ENCODE measurements around the gene MRPL40.
"Not testable (repeated sequence)": the region's sequence is repeated elsewhere in the genome, so short reads cannot be mapped to it uniquely, and the experiment has no call there.

Gene MRPL40

DNA sequence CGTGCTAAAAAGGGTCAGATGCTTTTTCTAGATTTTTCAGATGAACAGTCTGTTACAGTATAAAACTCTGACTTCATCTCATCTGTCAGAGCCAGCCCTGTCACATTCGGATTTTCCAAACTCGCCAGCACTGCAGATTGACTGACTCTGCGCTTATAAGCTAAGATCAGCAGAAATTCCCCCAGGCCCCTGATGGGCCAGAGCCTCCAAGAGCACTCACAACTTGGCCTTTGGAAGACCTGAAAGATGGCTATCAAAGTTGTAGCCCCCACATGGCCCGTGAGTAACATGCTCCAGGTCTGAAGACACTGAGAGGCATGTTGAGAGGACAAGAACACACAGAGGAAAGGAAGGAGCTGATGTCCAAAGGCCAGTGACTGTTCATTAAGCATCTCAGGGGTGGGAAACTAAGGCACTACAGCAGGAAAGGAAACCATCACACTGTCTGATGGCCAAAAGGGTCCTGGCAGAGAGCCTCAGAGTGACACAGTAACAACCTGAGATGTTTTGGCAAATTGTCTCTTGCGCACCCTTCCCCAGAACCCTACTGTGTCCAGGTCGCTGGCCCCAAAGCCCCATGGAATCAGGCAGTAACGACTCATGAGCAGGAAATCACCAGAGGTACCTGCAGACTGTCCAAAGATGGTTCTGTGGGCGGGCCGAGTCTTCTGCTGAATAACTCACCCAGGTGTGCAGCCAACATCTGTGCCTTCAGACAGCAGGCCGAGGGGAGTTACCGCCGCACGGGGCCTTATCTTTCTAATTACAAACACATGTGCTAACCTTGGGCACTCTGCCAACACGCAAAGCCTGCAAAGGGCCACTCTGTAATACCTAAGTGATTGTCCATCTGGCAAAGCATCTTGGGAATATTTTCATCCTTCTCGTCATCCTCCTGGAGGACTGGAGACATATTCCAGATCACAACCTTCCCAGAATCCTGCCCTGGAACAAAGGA, 24.4 kb upstream of the MRPL40 start:
- no peak for DNase-seq

- DNase-seq, result no peak
These were observed 21.2 kb upstream of the MRPL40 start for GRCh38 chr22:19410941-19411689.

DNA sequence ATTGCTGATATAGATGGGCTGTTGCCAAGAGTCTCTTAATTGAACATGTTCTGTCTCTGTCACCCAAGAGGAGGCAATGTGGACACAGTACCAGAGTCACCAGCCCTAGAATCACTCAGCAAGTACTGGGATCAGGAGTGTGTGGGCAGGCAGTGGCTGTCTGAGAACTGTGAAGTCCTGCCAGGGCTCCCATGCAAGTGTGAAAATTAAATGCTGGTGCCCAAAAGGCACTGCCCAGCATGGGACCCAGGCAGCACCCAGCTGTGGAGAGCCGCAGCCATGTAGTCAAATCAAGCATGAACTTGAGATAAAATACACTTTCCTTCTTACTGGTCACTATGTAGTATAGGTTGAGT, 20.7 kb upstream of the MRPL40 start:
- DNase-seq, result no peak

DNA sequence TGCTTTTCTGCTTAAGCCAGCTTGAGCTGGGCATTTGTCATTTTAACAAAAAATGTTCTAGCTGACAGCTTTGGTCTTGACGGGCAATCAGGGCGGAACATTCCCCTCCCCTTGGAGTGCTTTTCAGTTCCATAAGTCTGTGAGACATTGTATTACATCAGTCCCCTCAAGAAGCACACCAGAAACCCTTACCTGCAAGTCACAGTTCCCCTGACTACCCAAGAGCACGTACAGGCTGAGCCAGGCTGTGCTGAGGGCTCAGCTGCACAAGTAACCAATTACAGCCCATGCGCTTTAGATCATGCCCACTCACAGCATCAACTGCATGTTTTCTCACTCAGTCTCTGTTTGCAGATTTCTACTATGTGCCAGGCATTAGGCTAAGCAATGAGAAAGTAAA, 19.9 kb upstream of the MRPL40 start:
- no peak for DNase-seq

DNA sequence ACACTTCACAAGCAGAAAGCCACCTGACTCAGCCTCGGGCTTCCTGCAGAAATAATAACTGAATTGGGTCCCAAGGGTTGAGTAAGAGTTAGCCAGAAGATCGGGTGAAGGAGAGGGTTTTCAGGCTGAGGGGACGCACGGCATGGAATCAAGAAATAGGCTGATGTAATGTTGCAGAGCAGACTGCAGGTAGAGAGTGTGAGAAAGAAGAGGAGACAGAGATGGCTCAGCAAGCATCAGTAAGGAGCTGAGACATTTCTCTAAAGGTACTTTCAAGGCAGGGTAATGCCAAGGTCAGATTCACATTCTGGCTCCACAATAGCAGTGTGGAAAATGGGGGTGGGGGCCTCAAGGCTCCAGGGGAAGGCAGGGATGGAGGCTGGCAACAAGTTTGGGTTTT, 19.4 kb upstream of the MRPL40 start:
- DNase-seq, result no peak

DNA sequence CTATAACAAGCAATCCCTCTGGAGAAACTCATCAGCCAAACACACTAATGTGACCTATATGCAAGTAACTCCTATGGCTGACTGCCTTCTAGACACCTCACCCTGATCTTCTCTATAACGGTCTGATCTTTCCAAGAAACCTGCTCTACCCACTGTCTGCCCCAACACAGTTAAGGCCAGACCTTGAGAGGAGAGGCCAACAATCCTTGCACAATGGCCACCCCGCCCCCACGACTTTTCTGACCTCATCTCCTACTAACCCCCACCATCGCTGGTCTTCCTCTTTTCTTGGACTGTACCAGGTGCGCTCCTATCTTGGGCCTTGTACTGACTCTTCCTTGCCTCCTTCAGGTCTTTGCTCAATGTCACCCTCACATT, 13.3 kb upstream of the MRPL40 start:
- DNase-seq, result peak; percentile 59 to 77 (median 66)

DNA sequence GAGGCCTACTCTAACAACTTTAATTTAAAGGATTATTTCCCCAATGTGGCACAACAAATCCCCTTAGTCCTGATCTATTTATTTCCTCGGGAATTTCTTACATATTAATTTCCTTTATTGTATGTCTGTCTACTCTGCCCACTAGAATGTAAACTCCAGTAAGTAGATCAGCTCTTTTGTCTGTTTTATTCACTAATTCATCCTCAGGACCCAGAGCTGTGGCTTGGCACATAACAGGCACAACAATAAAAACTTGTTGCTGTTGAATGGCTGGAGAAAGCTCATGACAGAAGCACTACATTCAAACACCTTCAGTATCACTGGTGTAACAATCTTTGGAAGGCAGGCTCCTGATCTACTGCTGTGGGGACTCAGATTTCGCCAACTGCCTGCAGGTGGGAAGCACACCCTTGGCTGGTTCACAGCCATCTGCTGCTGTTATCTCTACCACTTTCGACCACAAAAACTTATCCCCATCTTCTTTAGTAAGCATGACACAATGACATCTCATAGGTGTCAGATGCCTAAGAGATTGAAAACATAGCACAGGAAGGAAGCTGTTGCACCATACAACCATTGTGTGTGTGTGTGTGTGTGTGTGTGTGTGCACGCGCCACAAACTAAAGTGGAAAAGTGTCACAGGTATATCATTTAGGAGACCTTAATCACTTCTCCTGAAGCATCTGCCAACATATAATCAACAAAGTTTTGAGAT, 12.7 kb upstream of the MRPL40 start:
- no peak for DNase-seq

DNA sequence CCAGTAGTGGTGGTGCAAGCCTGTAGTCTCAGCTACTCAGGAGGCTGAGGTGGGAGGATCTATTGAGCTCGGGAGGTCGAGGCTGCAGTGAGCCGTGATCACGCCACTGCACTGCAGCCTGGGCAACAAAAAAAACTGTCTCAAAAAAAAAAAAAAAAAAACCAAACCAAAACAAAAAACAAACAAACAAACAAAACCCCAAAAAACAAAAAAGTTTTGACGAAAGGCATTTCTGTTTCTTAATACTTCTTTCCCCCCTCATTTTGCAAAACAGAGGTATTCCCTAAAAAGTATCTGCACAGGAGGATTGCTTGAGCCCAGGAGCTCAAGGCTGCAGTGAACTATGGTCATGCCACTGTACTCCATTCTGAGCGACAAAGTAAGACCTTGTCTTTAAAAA, 12.0 kb upstream of the MRPL40 start:
- no peak for DNase-seq

- DNase-seq, result no peak
These were observed 9.7 kb upstream of the MRPL40 start for GRCh38 chr22:19422440-19423301.

GRCh38 chr22:19424186-19424500, 8.2 kb upstream of the MRPL40 start:
- peak in 1 of 4 experiments; percentile 24 for DNase-seq

DNA sequence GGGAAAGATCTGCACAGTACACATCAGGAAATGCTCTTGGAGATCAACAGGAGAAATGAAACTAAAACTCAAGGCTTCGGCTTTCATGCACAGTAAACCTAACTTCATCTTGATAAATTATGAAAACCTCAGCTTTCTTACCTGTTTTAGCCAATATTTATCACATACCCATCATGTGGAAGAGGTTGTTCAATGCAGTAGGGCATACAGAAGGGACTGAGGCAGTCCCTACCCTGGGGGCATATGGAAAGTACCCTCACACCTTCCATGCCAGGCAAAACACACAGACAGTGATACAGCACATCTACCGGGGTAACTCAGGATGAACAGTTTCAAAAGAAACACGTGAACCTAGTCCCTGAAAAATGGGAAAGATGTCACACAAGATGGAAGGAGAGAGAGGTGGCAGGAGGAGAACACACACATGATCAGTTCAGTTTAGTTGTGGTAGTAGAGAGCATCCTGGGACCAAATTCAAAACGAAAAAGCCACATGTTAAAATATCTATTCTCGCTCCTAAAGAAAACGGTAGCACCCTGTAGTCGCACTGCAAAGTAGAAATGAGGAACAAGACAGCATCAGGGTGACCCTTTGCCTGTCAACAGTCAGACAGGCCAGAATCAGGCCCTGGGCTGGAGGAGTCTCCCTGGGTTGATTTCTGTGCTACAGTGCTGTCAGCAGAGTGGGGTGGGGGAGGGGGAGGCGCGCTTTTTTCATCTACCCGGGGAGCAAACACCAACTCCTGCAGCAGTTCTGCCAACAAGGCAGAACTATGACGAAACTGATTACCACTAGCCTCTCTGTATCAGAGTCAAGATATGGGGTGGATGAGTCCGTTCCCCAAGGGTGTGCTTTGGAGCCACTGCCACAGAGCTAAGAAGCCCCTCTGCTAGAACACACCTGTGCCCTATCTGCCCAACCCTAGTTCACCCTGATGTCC, 2.1 kb upstream of the MRPL40 start:
- peak; percentile 58 to 77 (median 72) for DNase-seq

DNA sequence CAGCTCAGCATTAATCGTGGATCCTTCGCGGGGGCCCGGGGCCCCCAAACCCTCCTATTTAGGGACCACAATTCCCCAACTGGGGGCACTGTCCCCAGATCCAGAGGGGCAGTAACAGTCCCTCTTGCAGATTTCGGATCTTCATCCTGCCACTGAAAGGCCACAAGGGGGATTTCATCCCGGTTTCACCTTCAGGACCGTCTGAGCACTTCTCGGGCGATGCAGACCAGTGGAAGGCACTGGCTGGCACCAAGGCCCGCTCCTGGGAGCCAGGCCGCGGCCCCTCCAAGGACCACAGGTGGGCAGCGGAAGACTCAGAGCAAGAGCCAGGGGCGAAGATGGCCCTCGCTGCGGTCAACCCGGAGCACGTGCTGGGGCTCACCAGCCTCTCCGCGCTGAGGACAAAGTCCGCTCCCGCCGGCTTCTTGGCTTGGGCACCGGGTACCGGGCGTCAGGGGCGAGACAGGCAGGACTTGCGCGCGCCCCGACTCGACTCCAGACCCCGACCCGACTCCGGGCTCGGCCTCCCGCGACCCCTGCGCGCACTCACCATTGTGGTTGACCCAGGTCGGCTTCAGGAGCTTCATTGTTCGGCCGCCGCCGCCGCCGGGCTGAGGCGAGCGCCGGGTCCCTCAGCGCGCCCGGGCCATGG, 1.3 kb upstream of the MRPL40 start:
- peak; percentile 21 to 49 (median 32) for DNase-seq

- DNase-seq, result peak; percentile 79 to 91 (median 86)
These were observed 654 bp upstream of the MRPL40 start, which contains the start of gene HIRA for GRCh38 chr22:19431649-19432132. TSS of gene HIRA (minus strand) at chr22:19431733. CDS start at chr22:19431476, 257 bp downstream.

- DNase-seq, result peak in 2 of 4 experiments; percentile 13 to 14
These were observed 2.1 kb downstream of the MRPL40 start for GRCh38 chr22:19434401-19434800.

GRCh38 chr22:19434829-19435580, 2.7 kb downstream of the MRPL40 start:
- no peak for DNase-seq

- not testable (repeated sequence) for DNase-seq
These were observed 4.3 kb downstream of the MRPL40 start for GRCh38 chr22:19436444-19437161.

DNA sequence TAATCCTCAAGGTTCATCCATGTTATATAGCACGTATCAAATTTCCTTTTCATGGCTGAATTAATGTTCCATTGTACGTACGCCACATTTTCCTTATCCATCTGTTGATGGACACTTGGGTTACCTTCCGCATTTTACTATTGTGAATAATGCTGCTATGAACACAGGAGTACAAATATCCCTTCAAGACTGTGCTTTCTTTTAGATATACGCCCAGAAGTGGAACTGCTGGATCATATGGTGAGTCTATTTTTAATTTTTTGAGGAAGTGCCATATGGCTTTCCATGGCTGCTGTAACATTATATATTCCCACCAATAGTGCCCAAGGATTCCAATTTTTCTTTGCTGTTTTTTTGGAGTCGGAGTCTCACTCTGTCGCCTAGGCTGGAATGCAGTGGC, 6.0 kb downstream of the MRPL40 start:
- peak in 2 of 4 experiments; percentile 37 to 55 for DNase-seq

- no peak for DNase-seq
These were observed 8.3 kb downstream of the MRPL40 start for GRCh38 chr22:19440411-19441195.
